GM04504 (cell line): ENCODE data around the gene OR7C1.
"Not testable (repeated sequence)": the region's sequence is repeated elsewhere in the genome, so short reads cannot be mapped to it uniquely, and the experiment has no call there.

ENCODE experiments used
- DNase-seq: peaks from one replicate; pipeline ENCODE4 v3.0.0-alpha.2; 2012; ENCODE audit warnings: low read depth

The OR7C1 gene

GRCh38 chr19:14784730-14785101, 50.3 kb downstream of the OR7C1 start:
- DNase-seq, result not testable (repeated sequence)

- not testable (repeated sequence) for DNase-seq
Observed at GRCh38 chr19:14783410-14783998, 51.5 kb downstream of the OR7C1 start.

GRCh38 chr19:14782626-14783409, 52.2 kb downstream of the OR7C1 start:
- DNase-seq, result no peak

GRCh38 chr19:14781713-14782536, 53.1 kb downstream of the OR7C1 start:
- not testable (repeated sequence) for DNase-seq

GRCh38 chr19:14780622-14781225, 54.3 kb downstream of the OR7C1 start:
- not testable (repeated sequence) for DNase-seq

GRCh38 chr19:14779151-14779550, 55.8 kb downstream of the OR7C1 start:
- DNase-seq, result no peak

- DNase-seq, result not testable (repeated sequence)
Observed at GRCh38 chr19:14778110-14778845, 56.7 kb downstream of the OR7C1 start, which contains the start of gene ADGRE2. Gene ADGRE2 (minus strand): TSS chr19:14778560. CDS start chr19:14776756, 1,804 bp downstream.

GRCh38 chr19:14777645-14778044, 57.3 kb downstream of the OR7C1 start:
- DNase-seq, result not testable (repeated sequence)

- DNase-seq, result no peak
Observed at GRCh38 chr19:14775869-14776586, 59.0 kb downstream of the OR7C1 start.

- DNase-seq, result not testable (repeated sequence)
Observed at GRCh38 chr19:14775326-14775725, 59.7 kb downstream of the OR7C1 start.

- no peak for DNase-seq
Observed at GRCh38 chr19:14774373-14774772, 60.6 kb downstream of the OR7C1 start.

- DNase-seq, result not testable (repeated sequence)
Observed at GRCh38 chr19:14773722-14774121, 61.3 kb downstream of the OR7C1 start.

- no peak for DNase-seq
Observed at GRCh38 chr19:14772995-14773394, 62.0 kb downstream of the OR7C1 start.

- DNase-seq, result no peak
Observed at GRCh38 chr19:14772467-14772866, 62.5 kb downstream of the OR7C1 start.

- no peak for DNase-seq
Observed at GRCh38 chr19:14770944-14771839, 63.8 kb downstream of the OR7C1 start.

GRCh38 chr19:14770136-14770535, 64.8 kb downstream of the OR7C1 start:
- DNase-seq, result no peak

- no peak for DNase-seq
Observed at GRCh38 chr19:14769201-14769600, 65.8 kb downstream of the OR7C1 start.

GRCh38 chr19:14768001-14768400, 67.0 kb downstream of the OR7C1 start:
- no peak for DNase-seq

GRCh38 chr19:14767466-14767971, 67.5 kb downstream of the OR7C1 start:
- no peak for DNase-seq

GRCh38 chr19:14765841-14766240, 69.1 kb downstream of the OR7C1 start:
- not testable (repeated sequence) for DNase-seq
